ENCODE measurements around the gene PRR30.

PRR30 gene

GRCh38 chr2:27158468-27158867 lies 19.3 kb upstream of the PRR30 start:
- TF ChIP-seq POU2F2 (IDR thresholded peaks at IDR 0.05; ENCODE audit: low read depth, low read length) = no peak
- TF ChIP-seq POLR2A (IDR thresholded peaks at IDR 0.05; ENCODE audit: low read depth, low read length) = no peak
- no peak for TF ChIP-seq POLR2AphosphoS5 (IDR thresholded peaks at IDR 0.05; ENCODE audit: low read depth, low read length)
- no peak for TF ChIP-seq SPI1 (IDR thresholded peaks at IDR 0.05; ENCODE audit: low read depth, low read length)
- TF ChIP-seq PAX5 (IDR thresholded peaks at IDR 0.05; ENCODE audit: insufficient read depth, low read length, severe bottlenecking) = no peak
- no peak for TF ChIP-seq TAF1 (IDR thresholded peaks at IDR 0.05; ENCODE audit: low read depth, low read length)
- FAIRE-seq (no peak), DNase-seq (ENCODE audit: insufficient read length, low spot score) (no peak)

- FAIRE-seq (no peak), DNase-seq (ENCODE audit: insufficient read length, low spot score) (no peak)
- TF ChIP-seq POLR2AphosphoS5 (IDR thresholded peaks at IDR 0.05; ENCODE audit: low read depth, low read length) (no peak), POLR2A (IDR thresholded peaks at IDR 0.05; ENCODE audit: low read depth, low read length) (no peak), SPI1 (IDR thresholded peaks at IDR 0.05; ENCODE audit: low read depth, low read length) (no peak), TAF1 (IDR thresholded peaks at IDR 0.05; ENCODE audit: low read depth, low read length) (no peak), PAX5 (IDR thresholded peaks at IDR 0.05; ENCODE audit: insufficient read depth, low read length, severe bottlenecking) (no peak), POU2F2 (IDR thresholded peaks at IDR 0.05; ENCODE audit: low read depth, low read length) (no peak)
Measured at GRCh38 chr2:27155069-27155520, 15.9 kb upstream of the PRR30 start.

GRCh38 chr2:27154488-27154887 lies 15.3 kb upstream of the PRR30 start:
- DNase-seq (ENCODE audit: insufficient read length, low spot score) (no peak), FAIRE-seq (no peak)
- TF ChIP-seq POLR2AphosphoS5 (IDR thresholded peaks at IDR 0.05; ENCODE audit: low read depth, low read length) (no peak), POU2F2 (IDR thresholded peaks at IDR 0.05; ENCODE audit: low read depth, low read length) (no peak)

DNA sequence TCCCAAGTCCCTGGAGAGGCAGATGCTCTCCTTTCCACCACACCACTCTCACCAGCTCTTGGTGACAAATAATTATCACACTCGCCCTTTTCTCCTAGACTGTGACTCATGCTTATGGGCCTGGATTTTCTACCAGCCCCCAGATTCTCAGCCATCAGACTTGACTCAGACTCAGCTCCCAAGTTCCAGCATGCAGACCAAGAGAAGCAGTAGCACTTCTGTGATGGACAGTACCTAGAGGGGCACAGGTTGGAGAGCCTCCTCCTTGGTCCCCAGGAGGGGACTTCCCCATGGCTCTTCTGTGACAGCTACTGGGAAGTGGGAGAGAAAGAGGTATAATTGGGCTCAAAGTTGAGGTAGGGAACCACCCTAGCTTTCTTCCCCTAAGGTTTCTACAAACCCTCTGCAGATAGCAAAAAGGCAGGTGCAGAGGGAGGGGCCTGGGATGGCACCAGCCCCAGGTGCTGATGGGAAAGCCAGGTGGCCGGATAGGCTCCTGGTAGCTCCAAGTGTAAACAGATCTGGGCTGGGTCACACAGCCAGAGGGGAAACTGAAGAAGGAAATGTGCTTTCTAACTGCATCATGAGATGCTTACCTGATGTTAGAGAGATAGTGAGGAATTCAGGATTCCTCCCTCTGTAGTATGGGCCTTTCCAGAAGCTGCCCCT lies 13.7 kb upstream of the PRR30 start:
- no peak for TF ChIP-seq POU2F2 (IDR thresholded peaks at IDR 0.05; ENCODE audit: low read depth, low read length)
- TF ChIP-seq POLR2AphosphoS5 (IDR thresholded peaks at IDR 0.05; ENCODE audit: low read depth, low read length) = no peak
- no peak for TF ChIP-seq POLR2A (IDR thresholded peaks at IDR 0.05; ENCODE audit: low read depth, low read length)
- TF ChIP-seq SPI1 (IDR thresholded peaks at IDR 0.05; ENCODE audit: low read depth, low read length) = no peak
- no peak for TF ChIP-seq TAF1 (IDR thresholded peaks at IDR 0.05; ENCODE audit: low read depth, low read length)
- no peak for TF ChIP-seq PAX5 (IDR thresholded peaks at IDR 0.05; ENCODE audit: insufficient read depth, low read length, severe bottlenecking)
- peak; percentile 56 for FAIRE-seq
- no peak for DNase-seq (ENCODE audit: insufficient read length, low spot score)

GRCh38 chr2:27152102-27152795 lies 13.0 kb upstream of the PRR30 start:
- TF ChIP-seq TAF1 (IDR thresholded peaks at IDR 0.05; ENCODE audit: low read depth, low read length) = no peak
- FAIRE-seq (no peak), DNase-seq (ENCODE audit: insufficient read length, low spot score) (no peak)

DNA sequence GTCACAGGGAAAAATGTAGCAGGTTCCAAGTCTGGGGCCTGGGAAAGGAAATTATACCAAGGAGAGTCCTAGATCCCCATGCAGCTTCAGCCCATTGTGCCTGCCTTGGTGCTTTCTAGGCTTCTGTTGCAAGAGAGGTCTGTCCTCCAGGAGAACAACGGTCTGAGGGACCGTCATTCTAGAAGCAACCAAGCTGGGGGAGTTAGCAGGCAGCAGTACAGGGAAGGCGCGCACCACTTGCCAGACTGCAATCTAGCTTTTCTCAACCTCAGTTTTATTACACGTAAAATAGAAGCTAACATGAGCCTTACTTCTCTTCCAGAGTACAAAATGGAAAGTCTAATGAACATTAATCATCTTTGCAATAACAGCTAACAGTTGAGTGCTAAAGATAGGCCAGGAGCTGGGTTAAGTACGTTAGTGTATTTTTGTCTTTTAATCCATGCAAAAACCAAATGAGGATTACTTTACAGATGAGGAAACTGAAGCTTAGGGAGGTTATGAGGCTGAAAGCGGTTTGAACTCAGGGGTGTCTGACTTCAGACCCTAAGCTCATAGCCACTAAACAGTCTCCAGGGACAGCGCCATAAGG lies 11.5 kb upstream of the PRR30 start:
- TF ChIP-seq POLR2A (IDR thresholded peaks at IDR 0.05; ENCODE audit: low read depth, low read length) (no peak), PAX5 (IDR thresholded peaks at IDR 0.05; ENCODE audit: insufficient read depth, low read length, severe bottlenecking) (no peak), SPI1 (IDR thresholded peaks at IDR 0.05; ENCODE audit: low read depth, low read length) (no peak), POU2F2 (IDR thresholded peaks at IDR 0.05; ENCODE audit: low read depth, low read length) (no peak)
- FAIRE-seq = no peak
- DNase-seq (ENCODE audit: insufficient read length, low spot score) = no peak

DNA sequence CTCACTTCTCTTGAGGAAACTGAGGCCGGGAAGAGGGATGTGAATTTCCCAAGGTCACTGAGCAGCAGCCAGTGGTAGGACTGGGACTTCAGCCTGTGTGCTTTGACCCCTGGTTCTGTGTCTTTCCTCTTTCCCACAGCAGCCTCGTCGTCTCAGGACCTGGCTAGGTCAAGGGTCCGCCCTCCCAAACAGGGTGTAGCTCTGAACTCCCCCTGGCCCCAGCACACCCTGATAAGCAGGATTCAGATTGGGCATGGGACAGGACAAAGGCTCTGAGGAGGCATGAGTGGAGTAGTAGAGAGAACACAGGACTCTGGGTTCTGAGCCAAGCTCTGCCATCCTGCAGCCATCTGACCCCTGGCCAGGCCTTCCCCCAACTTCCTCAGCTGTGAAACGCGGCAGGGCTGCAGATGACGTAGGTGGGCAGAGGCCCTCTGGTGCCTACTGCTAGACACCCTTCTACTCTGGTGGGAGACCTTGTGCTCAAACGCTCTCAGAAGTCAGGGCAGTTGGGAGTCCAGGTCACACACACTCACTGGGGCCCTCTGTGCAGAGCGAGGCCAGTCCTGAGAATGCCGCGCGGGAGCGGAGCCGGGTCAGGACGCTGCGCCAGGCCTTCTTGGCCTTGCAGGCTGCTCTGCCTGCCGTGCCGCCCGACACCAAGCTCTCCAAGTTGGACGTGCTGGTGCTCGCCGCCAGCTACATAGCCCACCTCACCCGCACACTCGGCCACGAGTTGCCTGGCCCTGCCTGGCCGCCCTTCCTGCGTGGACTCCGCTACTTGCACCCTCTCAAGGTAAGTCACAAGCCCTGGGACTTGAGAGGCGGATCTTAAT lies 10.6 kb upstream of the PRR30 start:
- DNase-seq (ENCODE audit: insufficient read length, low spot score) (no peak), FAIRE-seq (no peak)
- TF ChIP-seq SPI1 (IDR thresholded peaks at IDR 0.05; ENCODE audit: low read depth, low read length) (no peak), PAX5 (IDR thresholded peaks at IDR 0.05; ENCODE audit: insufficient read depth, low read length, severe bottlenecking) (no peak), TAF1 (IDR thresholded peaks at IDR 0.05; ENCODE audit: low read depth, low read length) (no peak), POLR2AphosphoS5 (IDR thresholded peaks at IDR 0.05; ENCODE audit: low read depth, low read length) (no peak), POLR2A (IDR thresholded peaks at IDR 0.05; ENCODE audit: low read depth, low read length) (no peak), POU2F2 (IDR thresholded peaks at IDR 0.05; ENCODE audit: low read depth, low read length) (no peak)

DNA sequence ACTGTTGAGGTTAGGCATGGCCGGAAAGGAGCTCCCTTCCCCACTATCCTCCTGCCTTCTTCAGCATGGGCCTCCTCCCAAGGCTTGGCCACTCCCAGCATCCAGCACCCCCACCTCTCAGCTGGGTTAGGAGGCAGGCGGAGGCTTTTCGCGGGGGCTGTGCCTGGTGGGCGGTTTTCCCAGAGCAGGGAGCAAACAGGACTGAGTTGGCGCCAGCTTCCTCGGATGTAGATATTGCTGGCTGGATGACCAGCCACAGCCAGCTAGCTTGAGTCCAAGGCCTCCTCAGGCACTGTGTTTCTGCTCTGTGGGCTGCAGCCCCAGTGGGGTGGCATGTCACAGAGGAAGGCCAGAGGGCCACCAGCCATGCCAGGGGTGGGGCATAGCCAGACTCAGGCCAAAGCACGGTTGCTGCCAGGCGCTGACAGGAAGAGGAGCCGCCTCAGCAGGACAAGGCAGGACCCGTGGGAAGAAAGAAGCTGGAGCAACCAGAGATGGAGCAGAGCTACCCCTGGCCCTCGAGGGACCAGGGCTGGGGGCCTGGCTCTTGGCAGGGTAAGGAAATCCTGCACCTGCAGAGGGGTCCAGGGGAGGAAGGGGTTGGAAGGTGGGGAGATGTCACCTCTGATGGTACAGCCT lies 9.7 kb upstream of the PRR30 start, which contains the start of gene TCF23:
TCF23 (plus strand) TSS at position 204 of the 639 bp plus-strand sequence; CDS start at position 334, 130 bp downstream.
- TF ChIP-seq SPI1 (IDR thresholded peaks at IDR 0.05; ENCODE audit: low read depth, low read length) = no peak
- TF ChIP-seq PAX5 (IDR thresholded peaks at IDR 0.05; ENCODE audit: insufficient read depth, low read length, severe bottlenecking) = no peak
- FAIRE-seq (no peak), DNase-seq (ENCODE audit: insufficient read length, low spot score) (no peak)

- TF ChIP-seq POLR2A (IDR thresholded peaks at IDR 0.05; ENCODE audit: low read depth, low read length) (no peak), PAX5 (IDR thresholded peaks at IDR 0.05; ENCODE audit: insufficient read depth, low read length, severe bottlenecking) (no peak), SPI1 (IDR thresholded peaks at IDR 0.05; ENCODE audit: low read depth, low read length) (no peak), POLR2AphosphoS5 (IDR thresholded peaks at IDR 0.05; ENCODE audit: low read depth, low read length) (no peak), TAF1 (IDR thresholded peaks at IDR 0.05; ENCODE audit: low read depth, low read length) (no peak), POU2F2 (IDR thresholded peaks at IDR 0.05; ENCODE audit: low read depth, low read length) (no peak)
- FAIRE-seq (no peak), DNase-seq (ENCODE audit: insufficient read length, low spot score) (no peak)
Measured at GRCh38 chr2:27147935-27148334, 8.7 kb upstream of the PRR30 start.
